ENCODE results near the gene CADM4.
"Not testable (repeated sequence)": the region's sequence is repeated elsewhere in the genome, so short reads cannot be mapped to it uniquely, and the experiment has no call there.

Gene CADM4

GRCh38 chr19:43638214-43638994 is 1.2 kb downstream of the CADM4 start:
- TF ChIP-seq ZFX (IDR thresholded peaks at IDR 0.05): no peak
- no peak for TF ChIP-seq CTCF (conservative IDR thresholded peaks at IDR 0.05)
- H3K27ac ChIP-seq: no peak overlapping the region

GRCh38 chr19:43636121-43636683 is 3.4 kb downstream of the CADM4 start:
- no peak overlapping the region for H3K27ac ChIP-seq
- TF ChIP-seq CTCF (conservative IDR thresholded peaks at IDR 0.05) (no peak), ZFX (IDR thresholded peaks at IDR 0.05) (no peak)

DNA sequence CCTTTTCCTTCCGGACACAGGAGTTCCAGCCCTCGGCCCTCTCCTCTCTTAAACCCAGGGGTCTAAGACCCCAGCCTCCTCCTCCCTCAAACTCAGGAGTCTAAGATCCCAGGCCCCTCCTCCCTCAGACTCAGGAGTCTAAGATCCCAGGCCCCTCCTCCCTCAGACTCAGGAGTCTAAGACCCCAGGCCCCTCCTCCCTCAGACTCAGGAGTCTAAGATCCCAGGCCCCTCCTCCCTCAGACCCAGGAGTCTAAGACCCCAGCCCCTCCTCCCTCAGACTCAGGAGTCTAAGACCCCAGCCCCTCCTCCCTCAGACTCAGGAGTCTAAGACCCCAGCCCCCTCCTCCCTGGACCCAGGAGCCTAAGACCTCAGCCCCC is 4.1 kb downstream of the CADM4 start:
- H3K27ac ChIP-seq: not testable (repeated sequence)

GRCh38 chr19:43634872-43635560 is 4.6 kb downstream of the CADM4 start:
- H3K27ac ChIP-seq: no peak overlapping the region
- TF ChIP-seq CTCF (conservative IDR thresholded peaks at IDR 0.05) (no peak), ZFX (IDR thresholded peaks at IDR 0.05) (no peak)

GRCh38 chr19:43634506-43634871 is 5.2 kb downstream of the CADM4 start:
- TF ChIP-seq CTCF (conservative IDR thresholded peaks at IDR 0.05): no peak
- no peak for TF ChIP-seq ZFX (IDR thresholded peaks at IDR 0.05)
- H3K27ac ChIP-seq: no peak overlapping the region

GRCh38 chr19:43634068-43634467 is 5.6 kb downstream of the CADM4 start:
- no peak for TF ChIP-seq CTCF (conservative IDR thresholded peaks at IDR 0.05)
- TF ChIP-seq ZFX (IDR thresholded peaks at IDR 0.05): no peak
- no peak overlapping the region for H3K27ac ChIP-seq

GRCh38 chr19:43633520-43633919 is 6.1 kb downstream of the CADM4 start:
- no peak overlapping the region for H3K27ac ChIP-seq
- no peak for TF ChIP-seq ZFX (IDR thresholded peaks at IDR 0.05)

- H3K27ac ChIP-seq: no peak overlapping the region
- TF ChIP-seq ZFX (IDR thresholded peaks at IDR 0.05) (no peak), CTCF (conservative IDR thresholded peaks at IDR 0.05) (no peak)
Measured at GRCh38 chr19:43631491-43631890, 8.2 kb downstream of the CADM4 start.
